Glutamatergic neuron (in vitro differentiated cells): ENCODE results near the gene MEGF11. TPM values are rescaled to one million over a fixed set of nuclear protein-coding genes. Genes with fewer than 3 reads are reported as not detected.
A peak's percentile ranks its signal among the peaks of the same experiment; 100 is the strongest.
"Not testable (repeated sequence)": the region's sequence is repeated elsewhere in the genome, so short reads cannot be mapped to it uniquely, and the experiment has no call there.

ENCODE experiments used
- DNase-seq: peaks from one replicate; pipeline ENCODE4 v3.0.0; 2022
- H3K27ac Mint-ChIP-seq: one replicate; pipeline ENCODE4 v1.8.0; 2020; ENCODE audit warnings: mild to moderate bottlenecking, mixed read lengths, inconsistent platforms; ENCODE audit not compliant: unreplicated experiment
- H3K27me3 Mint-ChIP-seq: one replicate; pipeline ENCODE4 v1.8.0; 2020; ENCODE audit warnings: mild to moderate bottlenecking, moderate library complexity, mixed read lengths, inconsistent platforms; ENCODE audit not compliant: unreplicated experiment
- H3K36me3 Mint-ChIP-seq: one replicate; pipeline ENCODE4 v1.8.0; 2020; ENCODE audit warnings: mild to moderate bottlenecking, mixed read lengths, inconsistent platforms; ENCODE audit not compliant: unreplicated experiment
- H3K4me1 Mint-ChIP-seq: one replicate; pipeline ENCODE4 v1.8.0; 2020; ENCODE audit warnings: mild to moderate bottlenecking, low read depth, mixed read lengths, inconsistent platforms; ENCODE audit not compliant: unreplicated experiment
- H3K4me3 Mint-ChIP-seq: one replicate; pipeline ENCODE4 v1.8.0; 2020; ENCODE audit warnings: mild to moderate bottlenecking, mixed read lengths, inconsistent platforms; ENCODE audit not compliant: unreplicated experiment
- H3K9me3 Mint-ChIP-seq: one replicate; pipeline ENCODE4 v1.8.0; 2020; ENCODE audit warnings: mild to moderate bottlenecking, moderate library complexity, mixed read lengths, inconsistent platforms; ENCODE audit not compliant: unreplicated experiment
- CTCF ChIP-seq: fragments of 200-600 bp; sonication (generic); IDR thresholded peaks from one replicate; pipeline ENCODE4 v1.5.0; 2021; ENCODE audit not compliant: partially characterized antibody, unreplicated experiment
- total RNA-seq: library from RNA; stranded (reverse); fragmentation: NEBNext Ultra II Directional; extraction: Animal tissue kit (Norgen Biotek cat#: 25700); gene quantifications from one replicate; pipeline ENCODE4 v1.2.1, GENCODE V29; 2021; ENCODE audit not compliant: unreplicated experiment

Gene MEGF11
- total RNA-seq, 1 donor from 2014 or later: 2.6 TPM

DNA sequence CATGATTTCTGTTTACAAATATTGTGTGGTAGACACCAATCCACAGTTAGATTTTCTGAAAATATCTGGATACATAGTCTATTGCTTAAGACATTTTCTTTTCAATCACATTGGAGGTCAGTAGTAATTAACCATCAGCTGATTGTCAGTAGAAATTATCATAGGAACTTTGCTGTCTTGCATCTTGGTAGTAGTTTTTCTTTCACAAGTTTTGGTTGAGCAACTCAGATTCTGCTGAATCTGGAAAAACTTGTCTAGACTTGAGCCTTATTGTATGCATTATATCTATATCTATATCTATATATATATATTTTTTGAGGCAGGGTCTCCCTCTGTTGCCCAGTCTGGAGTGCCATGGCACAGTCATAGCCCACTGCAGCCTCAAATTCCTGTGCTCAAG is 380.3 kb downstream of the MEGF11 start:
- no peak overlapping the region for H3K4me3 Mint-ChIP-seq
- no peak overlapping the region for H3K27ac Mint-ChIP-seq
- H3K4me1 Mint-ChIP-seq: peaks cover 3% of the 10 kb centered on the region
- no peak for TF ChIP-seq CTCF
- no peaks in the 10 kb centered on the region for H3K36me3 Mint-ChIP-seq
- no peak for DNase-seq
- peaks cover 18% of the 10 kb centered on the region for H3K9me3 Mint-ChIP-seq
- peaks cover 18% of the 10 kb centered on the region for H3K27me3 Mint-ChIP-seq

DNA sequence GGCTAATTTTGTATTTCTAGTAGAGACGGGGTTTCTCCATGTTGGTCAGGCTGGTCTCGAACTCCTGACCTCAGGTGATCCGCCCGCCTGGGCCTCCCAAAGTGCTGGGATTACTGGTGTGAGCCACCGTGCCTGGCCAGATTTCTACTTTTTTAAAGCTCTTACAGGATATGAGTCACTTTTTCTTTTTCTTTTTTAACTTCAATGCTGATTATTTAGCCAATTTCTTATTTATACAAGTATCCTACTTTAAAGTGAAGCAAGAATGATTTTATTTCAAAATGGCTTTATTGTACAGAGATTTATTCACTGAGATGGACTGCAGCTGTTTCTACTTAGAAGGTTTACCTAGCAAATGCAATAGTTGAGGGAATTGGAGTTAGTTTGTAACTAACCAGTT is 381.0 kb downstream of the MEGF11 start:
- H3K36me3 Mint-ChIP-seq, H3K27ac Mint-ChIP-seq, DNase-seq, H3K4me3 Mint-ChIP-seq, H3K4me1 Mint-ChIP-seq: not testable (repeated sequence)
- Mint-ChIP-seq H3K9me3 (peaks cover 18% of the 10 kb centered on the region), H3K27me3 (peaks cover 18% of the 10 kb centered on the region)

GRCh38 chr15:65871886-65872285 is 381.7 kb downstream of the MEGF11 start:
- H3K4me1 Mint-ChIP-seq, H3K27ac Mint-ChIP-seq, H3K4me3 Mint-ChIP-seq, DNase-seq, H3K36me3 Mint-ChIP-seq: not testable (repeated sequence)
- Mint-ChIP-seq H3K9me3 (peaks cover 18% of the 10 kb centered on the region), H3K27me3 (peaks cover 18% of the 10 kb centered on the region)

DNA sequence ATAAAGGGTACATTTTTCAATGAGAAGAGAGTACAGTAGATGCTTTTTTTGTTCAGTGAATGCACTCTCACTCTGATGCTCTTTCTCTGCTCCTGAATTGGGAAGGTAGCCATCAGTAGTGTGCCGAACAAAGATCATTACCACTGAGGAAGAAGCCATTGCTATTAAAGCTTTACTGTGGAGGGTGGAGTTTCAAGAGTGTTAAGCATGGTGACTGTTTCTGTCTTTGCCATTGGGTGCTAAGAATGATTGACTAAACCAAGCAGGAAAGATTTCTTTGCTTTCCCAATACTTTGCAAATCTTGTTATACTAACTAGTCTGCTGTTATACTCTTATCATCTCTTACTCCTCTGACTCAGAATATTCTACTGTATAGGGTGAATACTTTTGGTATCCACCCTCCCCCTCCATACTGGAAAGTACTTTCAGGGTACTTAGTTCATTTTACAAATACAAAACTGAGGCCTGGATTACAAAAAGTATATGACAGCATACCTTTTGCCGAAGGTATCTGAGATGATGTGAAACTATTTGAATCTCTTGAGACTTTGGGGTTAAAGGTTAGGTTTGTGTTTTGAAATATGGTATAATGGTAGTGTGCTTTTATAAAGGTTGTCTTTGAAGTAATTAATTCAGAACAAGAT is 382.5 kb downstream of the MEGF11 start:
- DNase-seq: no peak

DNA sequence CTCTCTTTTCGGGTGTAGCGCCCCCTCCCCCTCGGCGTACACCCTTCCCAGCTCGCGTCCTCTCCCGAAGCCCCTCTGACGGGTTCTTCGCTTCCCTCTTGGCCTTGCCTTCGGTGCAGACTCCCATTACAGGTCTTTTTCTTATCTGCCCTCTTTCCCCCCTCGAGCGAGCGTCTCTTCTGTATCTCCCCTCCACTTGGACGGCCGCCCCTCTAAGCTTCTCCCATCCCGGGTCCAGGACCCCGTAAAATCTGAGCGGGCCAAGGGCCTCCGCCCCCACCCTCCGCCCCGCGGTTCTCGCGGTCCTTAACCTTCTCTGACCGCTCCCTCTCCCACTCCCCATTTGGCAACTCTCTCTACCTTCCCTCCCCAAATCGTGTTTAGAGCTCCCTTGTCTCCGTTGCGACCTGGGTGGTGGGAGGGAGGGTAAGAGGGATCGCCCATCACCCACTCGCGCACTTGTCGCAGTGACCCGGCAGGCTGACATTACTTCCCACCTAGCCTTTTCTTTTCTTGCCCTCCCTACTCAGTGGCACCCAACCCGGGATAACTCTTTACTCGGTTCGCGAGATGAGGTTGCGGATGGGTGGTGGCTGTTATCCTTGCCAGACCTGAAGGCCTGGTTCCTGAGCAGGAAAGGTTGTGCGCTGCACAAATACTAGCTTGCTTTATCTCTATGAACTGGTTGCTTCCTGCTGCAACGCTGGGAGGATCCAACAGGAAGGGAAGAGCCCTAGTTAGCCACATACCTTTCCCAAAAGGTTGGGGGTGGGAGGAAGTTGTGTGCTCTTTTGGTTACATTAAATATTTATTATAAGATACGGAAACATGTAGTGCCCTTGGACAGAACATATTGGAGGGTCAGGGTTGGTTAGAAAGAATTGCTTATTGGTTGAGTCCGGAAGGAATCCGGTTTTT is 383.3 kb downstream of the MEGF11 start:
- Mint-ChIP-seq H3K36me3 (no peaks in the 10 kb centered on the region), H3K27me3 (peaks cover 18% of the 10 kb centered on the region), H3K27ac (peak overlapping the region; percentile 96), H3K4me1 (peaks cover 3% of the 10 kb centered on the region), H3K4me3 (peak overlapping the region; percentile 99), H3K9me3 (peaks cover 18% of the 10 kb centered on the region)
- TF ChIP-seq CTCF: no peak
- DNase-seq: peak; percentile 50

More for the DNA sequence above, 382.5 kb downstream of the MEGF11 start:
- Mint-ChIP-seq H3K4me3 (peak overlapping the region; percentile 99), H3K4me1 (peaks cover 3% of the 10 kb centered on the region), H3K27me3 (peaks cover 18% of the 10 kb centered on the region), H3K36me3 (no peaks in the 10 kb centered on the region), H3K27ac (peak overlapping the region; percentile 96), H3K9me3 (peaks cover 18% of the 10 kb centered on the region)
- TF ChIP-seq CTCF: no peak
